NCI-H526 (cell line): ENCODE data around the gene SGK2.
"Not testable (repeated sequence)": the region's sequence is repeated elsewhere in the genome, so short reads cannot be mapped to it uniquely, and the experiment has no call there.

ENCODE experiments used
- DNase-seq, 2 experiments: peaks; one replicate each; lab custom pipeline; 2025; lab: John Stamatoyannopoulos, UW

The SGK2 gene

DNA sequence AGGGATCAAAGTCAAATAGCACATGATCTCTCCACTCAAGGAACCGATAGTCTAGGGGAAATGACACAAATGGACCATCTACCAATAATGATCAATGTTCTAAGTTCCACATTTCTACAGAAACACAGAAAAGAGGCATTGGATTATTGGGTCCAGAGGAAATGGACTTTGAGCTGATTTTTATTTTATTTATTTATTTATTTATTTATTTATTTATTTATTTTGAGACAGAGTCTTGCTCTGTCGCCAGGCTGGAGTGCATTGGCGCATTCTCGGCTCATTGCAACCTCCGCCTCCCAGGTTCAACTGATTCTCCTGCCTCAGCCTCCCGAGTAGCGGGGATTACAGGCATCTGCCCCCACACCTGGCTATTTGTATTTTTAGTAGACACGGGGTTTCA, 43.1 kb downstream of the SGK2 start:
- not testable (repeated sequence) for DNase-seq

DNA sequence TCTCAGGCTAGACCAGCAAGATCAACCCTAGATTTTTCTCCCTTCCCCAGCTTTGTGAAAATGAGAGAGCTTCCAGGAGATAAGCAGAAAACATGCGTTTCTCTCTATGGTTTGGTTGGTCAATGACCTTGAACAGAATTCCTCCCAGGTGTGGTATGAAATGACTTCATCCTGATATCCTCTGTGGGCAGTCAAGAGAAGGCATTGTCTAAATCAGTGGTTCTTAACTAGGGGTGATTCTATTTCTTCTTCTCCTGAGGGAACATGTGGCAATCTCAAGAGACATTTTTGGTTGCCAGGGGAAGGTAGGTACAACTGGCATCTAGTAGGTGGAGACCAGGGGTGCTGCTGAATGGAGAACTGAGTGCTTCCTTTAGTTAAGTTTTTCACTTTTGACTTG, 44.3 kb downstream of the SGK2 start:
- no peak for DNase-seq

DNA sequence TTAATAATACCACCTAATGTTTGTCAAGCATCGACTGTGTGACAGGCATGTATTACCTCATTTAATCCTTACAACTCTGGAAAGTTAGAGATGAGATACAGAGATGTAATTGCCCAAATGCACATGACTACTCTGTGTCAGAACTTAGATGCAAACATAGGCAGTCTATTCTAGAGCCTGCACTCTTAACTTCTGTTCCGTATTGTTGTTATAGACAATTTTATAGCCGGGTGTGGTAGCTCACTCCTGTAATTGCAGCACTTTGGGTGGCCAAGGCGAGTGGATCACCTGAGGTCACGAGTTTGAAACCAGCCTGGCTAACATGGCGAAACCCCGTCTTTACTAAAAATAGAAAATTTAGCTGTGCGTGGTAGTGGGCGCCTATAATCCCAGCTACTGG, 46.9 kb downstream of the SGK2 start:
- DNase-seq: no peak

DNA sequence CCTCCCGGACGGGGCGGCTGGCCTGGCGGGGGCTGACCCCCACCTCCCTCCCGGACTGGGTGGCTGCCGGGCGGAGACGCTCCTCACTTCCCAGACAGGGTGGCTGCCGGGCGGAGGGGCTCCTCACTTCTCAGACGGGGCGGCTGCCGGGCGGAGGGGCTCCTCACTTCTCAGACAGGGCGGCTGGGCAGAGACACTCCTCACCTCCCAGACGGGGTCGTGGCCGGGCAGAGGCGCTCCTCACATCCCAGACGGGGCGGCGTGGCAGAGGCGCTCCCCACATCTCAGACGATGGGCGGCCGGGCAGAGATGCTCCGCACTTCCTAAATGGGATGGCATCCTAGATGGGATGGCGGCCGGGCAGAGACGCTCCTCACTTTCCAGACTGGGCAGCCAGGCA, 48.5 kb downstream of the SGK2 start:
- not testable (repeated sequence) for DNase-seq

DNA sequence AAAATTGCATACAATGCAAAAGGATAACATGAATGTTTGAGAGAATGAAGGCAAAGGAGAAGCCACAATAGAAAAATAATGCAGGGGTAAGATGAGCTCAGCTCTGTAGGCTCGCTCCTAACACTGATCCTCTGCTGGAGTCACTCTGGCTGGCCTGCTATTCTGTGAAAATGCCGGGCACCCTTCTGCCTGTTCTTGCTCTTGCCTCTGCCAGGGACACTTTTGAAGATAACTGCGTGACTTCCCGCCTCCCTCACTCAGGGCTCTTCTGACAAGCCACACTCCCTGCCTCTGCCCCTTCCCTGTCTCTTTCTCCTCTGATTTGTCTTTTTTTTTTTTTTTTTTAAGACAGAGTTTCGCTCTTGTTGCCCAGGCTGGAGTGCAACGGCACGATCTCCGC, 72.8 kb downstream of the SGK2 start:
- DNase-seq: no peak
